IMR-90 (cell line): Measurements from ENCODE around the gene ABO.

Experiments used
- BHLHE40 ChIP-seq: fragments of 150-350 bp; IDR thresholded peaks from 2 replicates; pipeline ENCODE4 v1.6.1; 2016; ENCODE audit warnings: mild to moderate bottlenecking, low read depth, low read length
- CEBPB ChIP-seq: IDR thresholded peaks from 2 replicates; pipeline ENCODE4 v1.6.1; 2012; ENCODE audit warnings: low read depth, low read length, improper control_type of control experiment
- CHD1 ChIP-seq: IDR thresholded peaks from 2 replicates; pipeline ENCODE4 v1.6.1; 2012; ENCODE audit warnings: low read depth, low read length, improper control_type of control experiment
- CTCF ChIP-seq: conservative IDR thresholded peaks from 2 replicates; pipeline ENCODE4 v1.5.1; 2012; ENCODE audit warnings: mild to moderate bottlenecking, low read depth, low read length, improper control_type of control experiment
- FOS ChIP-seq: fragments of 150-350 bp; IDR thresholded peaks from 2 replicates; pipeline ENCODE4 v1.6.1; 2016; ENCODE audit warnings: low read depth, low read length
- MAFK ChIP-seq: IDR thresholded peaks from 2 replicates; pipeline ENCODE4 v1.6.1; 2012; ENCODE audit warnings: low read depth, low read length, improper control_type of control experiment
- MXI1 ChIP-seq: IDR thresholded peaks from 2 replicates; pipeline ENCODE4 v1.6.1; 2012; ENCODE audit warnings: low read depth, mild to moderate bottlenecking, low read length, moderate library complexity, borderline replicate concordance
- NFE2L2 ChIP-seq: fragments of 150-350 bp; IDR thresholded peaks from 2 replicates; pipeline ENCODE4 v1.6.1; 2016; ENCODE audit warnings: low read depth, mild to moderate bottlenecking, low read length
- POLR2A ChIP-seq: IDR thresholded peaks from 2 replicates; pipeline ENCODE4 v1.6.1; 2012; ENCODE audit warnings: mild to moderate bottlenecking, low read depth, low read length
- RAD21 ChIP-seq: IDR thresholded peaks from 2 replicates; pipeline ENCODE4 v1.6.1; 2012; ENCODE audit warnings: low read length, improper control_type of control experiment
- RFX5 ChIP-seq: IDR thresholded peaks from 2 replicates; pipeline ENCODE4 v1.8.0; 2012; ENCODE audit warnings: low read depth, mild to moderate bottlenecking, low read length, moderate library complexity
- USF2 ChIP-seq: fragments of 150-350 bp; IDR thresholded peaks from 2 replicates; pipeline ENCODE4 v1.6.1; 2017; ENCODE audit warnings: mild to moderate bottlenecking, antibody characterized with exemption, low read length, low read depth

- no peak for TF ChIP-seq BHLHE40
- no peak for TF ChIP-seq CTCF
- no peak for TF ChIP-seq RAD21
- TF ChIP-seq POLR2A, result no peak
- no peak for TF ChIP-seq USF2
- TF ChIP-seq CHD1, result no peak
- TF ChIP-seq MXI1, result no peak
- TF ChIP-seq RFX5, result no peak
- TF ChIP-seq MAFK, result no peak
- no peak for TF ChIP-seq FOS
- TF ChIP-seq NFE2L2, result no peak
- no peak for TF ChIP-seq CEBPB
Measured at GRCh38 chr9:133261103-133261752, 13.8 kb downstream of the ABO start.
